Left ventricle myocardium inferior (tissue), 1 donor: ENCODE measurements around the gene KRTAP3-2. TPM values are rescaled to one million over a fixed set of nuclear protein-coding genes. Genes with fewer than 3 reads are reported as not detected.

Experiments
- DNase-seq: peaks from one replicate; pipeline ENCODE4 v3.0.0-alpha.2; 2020
- H3K27ac ChIP-seq: fragments of 200-600 bp; replicated peaks from 2 replicates; pipeline ENCODE4 v1.8.0; 2021
- H3K27me3 ChIP-seq: fragments of 200-600 bp; 2 replicates; pipeline ENCODE4 v1.8.0; 2021; ENCODE audit warnings: low read depth
- H3K36me3 ChIP-seq: fragments of 200-600 bp; 2 replicates; pipeline ENCODE4 v1.8.0; 2021
- H3K4me1 ChIP-seq: fragments of 200-600 bp; 2 replicates; pipeline ENCODE4 v1.8.0; 2021
- H3K4me3 ChIP-seq: fragments of 200-600 bp; 2 replicates; pipeline ENCODE4 v1.8.0; 2021; ENCODE audit warnings: mild to moderate bottlenecking, moderate library complexity
- H3K9me3 ChIP-seq: fragments of 200-600 bp; replicated peaks from 2 replicates; pipeline ENCODE4 v1.8.0; 2021
- CTCF ChIP-seq: fragments of 200-600 bp; IDR thresholded peaks from 2 replicates; pipeline ENCODE4 v1.8.0; 2021; ENCODE audit warnings: antibody characterized with exemption, mild to moderate bottlenecking, borderline replicate concordance
- intact Hi-C: fragments of 100-400 bp; cut with micrococcal nuclease; formaldehyde crosslinking; loops from one replicate; pipeline ENCODE4 v1.11.0; 2022
- total RNA-seq: library from RNA; stranded (reverse); fragmentation: NEBNext Ultra II Directional; extraction: Animal tissue kit (Norgen Biotek cat#: 25700); gene quantifications from one replicate; pipeline ENCODE4 v1.2.1, GENCODE V29; 2021
- donor health status: DM: no; HTN: yes; CAD: no; lungs with severe emphysema.

Gene KRTAP3-2
- total RNA-seq, 1 donor from 2014 or later = not detected

GRCh38 chr17:40951011-40951622 is 48.6 kb downstream of the KRTAP3-2 start:
- Histone ChIP-seq H3K4me1 (no peaks in the 10 kb centered on the region), H3K4me3 (no peak overlapping the region), H3K27ac (no peak overlapping the region), H3K27me3 (peaks cover 92% of the 10 kb centered on the region), H3K36me3 (no peaks in the 10 kb centered on the region), H3K9me3 (no peaks in the 10 kb centered on the region)
- TF ChIP-seq CTCF = no peak
- DNase-seq = no peak
- intact Hi-C loops = no loop called here

- no peak for TF ChIP-seq CTCF
- Histone ChIP-seq H3K27me3 (peaks cover 89% of the 10 kb centered on the region), H3K4me3 (no peak overlapping the region), H3K36me3 (no peaks in the 10 kb centered on the region), H3K4me1 (no peaks in the 10 kb centered on the region), H3K27ac (no peak overlapping the region), H3K9me3 (no peaks in the 10 kb centered on the region)
- DNase-seq = no peak
- intact Hi-C loops = no loop called here
Observed at GRCh38 chr17:40950176-40950575, 49.5 kb downstream of the KRTAP3-2 start.

- H3K4me1 ChIP-seq = no peaks in the 10 kb centered on the region
- peaks cover 89% of the 10 kb centered on the region for H3K27me3 ChIP-seq
- TF ChIP-seq CTCF = no peak
- no peak overlapping the region for H3K4me3 ChIP-seq
- intact Hi-C loops = no loop called here
- no peaks in the 10 kb centered on the region for H3K9me3 ChIP-seq
- no peak for DNase-seq
- H3K36me3 ChIP-seq = no peaks in the 10 kb centered on the region
- H3K27ac ChIP-seq = no peak overlapping the region
Observed at GRCh38 chr17:40949418-40949817, 50.3 kb downstream of the KRTAP3-2 start.

Other genes with a start within 250 kb of the KRTAP3-2 start
- not detected for gene KRT25, start 244.6 kb downstream of the KRTAP3-2 start, total RNA-seq
- gene KRT26, start 227.7 kb downstream of the KRTAP3-2 start, total RNA-seq = not detected
- gene KRT27, start 217.4 kb downstream of the KRTAP3-2 start, total RNA-seq = not detected
- gene KRT28, start 199.9 kb downstream of the KRTAP3-2 start, total RNA-seq = not detected
- 54.7 TPM for gene KRT10, start 177.3 kb downstream of the KRTAP3-2 start, total RNA-seq
- gene KRT12, start 132.7 kb downstream of the KRTAP3-2 start, total RNA-seq = not detected
- not detected for gene KRT20, start 114.7 kb downstream of the KRTAP3-2 start, total RNA-seq
- gene KRT23, start 62.3 kb downstream of the KRTAP3-2 start, total RNA-seq = 0.33 TPM
- not detected for gene KRT39, start 33.0 kb downstream of the KRTAP3-2 start, total RNA-seq
- not detected for gene KRT40, start 15.6 kb downstream of the KRTAP3-2 start, total RNA-seq
- gene KRTAP3-3, start 5.7 kb downstream of the KRTAP3-2 start, total RNA-seq = not detected
- gene KRTAP3-1, start 9.2 kb upstream of the KRTAP3-2 start, total RNA-seq = not detected
- gene KRTAP1-5, start 27.3 kb upstream of the KRTAP3-2 start, total RNA-seq = not detected
- gene KRTAP1-4, start 30.3 kb upstream of the KRTAP3-2 start, total RNA-seq = not detected
- not detected for gene KRTAP1-3, start 35.0 kb upstream of the KRTAP3-2 start, total RNA-seq
- gene KRTAP1-1, start 41.5 kb upstream of the KRTAP3-2 start, total RNA-seq = not detected
- not detected for gene KRTAP2-1, start 47.4 kb upstream of the KRTAP3-2 start, total RNA-seq
- not detected for gene KRTAP2-2, start 55.3 kb upstream of the KRTAP3-2 start, total RNA-seq
- not detected for gene KRTAP2-3, start 60.2 kb upstream of the KRTAP3-2 start, total RNA-seq
- not detected for gene KRTAP2-4, start 66.0 kb upstream of the KRTAP3-2 start, total RNA-seq
- not detected for gene KRTAP4-7, start 84.2 kb upstream of the KRTAP3-2 start, total RNA-seq
- not detected for gene KRTAP4-8, start 98.2 kb upstream of the KRTAP3-2 start, total RNA-seq
- not detected for gene KRTAP4-16, start 102.3 kb upstream of the KRTAP3-2 start, total RNA-seq
- not detected for gene KRTAP4-9, start 105.5 kb upstream of the KRTAP3-2 start, total RNA-seq
- not detected for gene KRTAP4-11, start 118.5 kb upstream of the KRTAP3-2 start, total RNA-seq
- gene KRTAP4-12, start 124.3 kb upstream of the KRTAP3-2 start, total RNA-seq = not detected
- not detected for gene KRTAP4-6, start 140.6 kb upstream of the KRTAP3-2 start, total RNA-seq
- gene KRTAP4-5, start 149.9 kb upstream of the KRTAP3-2 start, total RNA-seq = not detected
- not detected for gene KRTAP4-4, start 160.8 kb upstream of the KRTAP3-2 start, total RNA-seq
- gene KRTAP4-3, start 168.3 kb upstream of the KRTAP3-2 start, total RNA-seq = not detected
- gene KRTAP4-2, start 178.3 kb upstream of the KRTAP3-2 start, total RNA-seq = not detected
- not detected for gene KRTAP4-1, start 185.0 kb upstream of the KRTAP3-2 start, total RNA-seq
- gene KRTAP9-1, start 190.0 kb upstream of the KRTAP3-2 start, total RNA-seq = not detected
- not detected for gene KRTAP9-2, start 226.7 kb upstream of the KRTAP3-2 start, total RNA-seq
- not detected for gene KRTAP9-3, start 232.5 kb upstream of the KRTAP3-2 start, total RNA-seq
- not detected for gene KRTAP9-8, start 238.1 kb upstream of the KRTAP3-2 start, total RNA-seq
- gene KRTAP9-4, start 249.8 kb upstream of the KRTAP3-2 start, total RNA-seq = not detected